22Rv1 (cell line): Measurements from ENCODE around the gene WDR64.

Source experiments
- ZFX ChIP-seq: fragments of 450-650 bp; IDR thresholded peaks from 2 replicates; pipeline ENCODE4 v1.6.1; 2017; ENCODE audit warnings: antibody characterized with exemption, borderline replicate concordance
- TF ChIP-seq, protein P1 (sequence below): fragments of 450-650 bp; IDR thresholded peaks from 2 replicates; pipeline ENCODE4 v1.5.1; 2017; ENCODE audit warnings: mild to moderate bottlenecking

DNA sequence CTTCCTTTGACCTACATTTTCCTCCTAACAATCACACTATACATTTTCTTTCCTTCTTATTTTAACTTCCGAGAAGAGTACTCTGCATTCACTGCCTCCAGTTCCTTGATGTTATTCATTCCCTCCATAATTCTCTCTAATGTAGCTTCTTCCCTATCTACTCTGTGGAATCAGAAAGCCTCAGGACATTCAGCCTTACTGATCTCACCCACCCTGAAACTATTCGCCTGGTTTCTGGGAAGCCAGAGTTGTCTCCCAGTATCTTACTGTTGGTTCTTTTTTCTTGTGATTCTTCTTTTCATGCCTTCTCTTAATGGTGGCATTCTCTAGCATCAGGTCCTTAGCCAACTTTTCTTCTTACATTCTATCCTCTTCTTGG, 45.5 kb downstream of the WDR64 start:
- TF ChIP-seq, protein P1, sequence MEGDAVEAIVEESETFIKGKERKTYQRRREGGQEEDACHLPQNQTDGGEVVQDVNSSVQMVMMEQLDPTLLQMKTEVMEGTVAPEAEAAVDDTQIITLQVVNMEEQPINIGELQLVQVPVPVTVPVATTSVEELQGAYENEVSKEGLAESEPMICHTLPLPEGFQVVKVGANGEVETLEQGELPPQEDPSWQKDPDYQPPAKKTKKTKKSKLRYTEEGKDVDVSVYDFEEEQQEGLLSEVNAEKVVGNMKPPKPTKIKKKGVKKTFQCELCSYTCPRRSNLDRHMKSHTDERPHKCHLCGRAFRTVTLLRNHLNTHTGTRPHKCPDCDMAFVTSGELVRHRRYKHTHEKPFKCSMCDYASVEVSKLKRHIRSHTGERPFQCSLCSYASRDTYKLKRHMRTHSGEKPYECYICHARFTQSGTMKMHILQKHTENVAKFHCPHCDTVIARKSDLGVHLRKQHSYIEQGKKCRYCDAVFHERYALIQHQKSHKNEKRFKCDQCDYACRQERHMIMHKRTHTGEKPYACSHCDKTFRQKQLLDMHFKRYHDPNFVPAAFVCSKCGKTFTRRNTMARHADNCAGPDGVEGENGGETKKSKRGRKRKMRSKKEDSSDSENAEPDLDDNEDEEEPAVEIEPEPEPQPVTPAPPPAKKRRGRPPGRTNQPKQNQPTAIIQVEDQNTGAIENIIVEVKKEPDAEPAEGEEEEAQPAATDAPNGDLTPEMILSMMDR, result no peak
- no peak for TF ChIP-seq ZFX
